DOHH2 (cell line): ENCODE data around the gene MGAT5.

Experiments
- H3F3A ChIP-seq: fragments of 200-600 bp; sonication (generic), shearing (Covaris generic); 2 replicates; pipeline ENCODE4 v1.6.0; 2016; ENCODE audit warnings: antibody characterized with exemption, mild to moderate bottlenecking; ENCODE audit not compliant: control insufficient read depth, insufficient read depth
- H3K27ac ChIP-seq: fragments of 200-600 bp; sonication (generic); 2 replicates; pipeline ENCODE4 v1.5.1; 2014; ENCODE audit warnings: low read depth, mild to moderate bottlenecking, low read length, moderate library complexity
- H3K27me3 ChIP-seq: fragments of 200-600 bp; sonication (generic); 2 replicates; pipeline ENCODE4 v1.6.1; 2014; ENCODE audit warnings: mild to moderate bottlenecking, low read length, mixed read lengths; ENCODE audit not compliant: control insufficient read depth
- H3K36me3 ChIP-seq: fragments of 200-600 bp; sonication (generic); 2 replicates; pipeline ENCODE4 v1.6.1; 2014; ENCODE audit warnings: mild to moderate bottlenecking, low read length, moderate library complexity, mixed read lengths; ENCODE audit not compliant: control insufficient read depth
- H3K4me1 ChIP-seq: fragments of 200-600 bp; sonication (generic); 2 replicates; pipeline ENCODE4 v1.6.1; 2014; ENCODE audit warnings: mild to moderate bottlenecking, low read length, mixed read lengths; ENCODE audit not compliant: control insufficient read depth
- H3K4me2 ChIP-seq: fragments of 200-600 bp; sonication (generic); 2 replicates; pipeline ENCODE4 v1.6.0; 2014; ENCODE audit warnings: mild to moderate bottlenecking, low read length, moderate library complexity
- H3K4me3 ChIP-seq: fragments of 200-600 bp; sonication (generic); 2 replicates; pipeline ENCODE4 v1.5.1; 2014; ENCODE audit warnings: mild to moderate bottlenecking, low read length, mixed read lengths
- H3K79me2 ChIP-seq: fragments of 200-600 bp; sonication (generic); 2 replicates; pipeline ENCODE4 v1.6.1; 2014; ENCODE audit warnings: mild to moderate bottlenecking, low read length, mixed read lengths; ENCODE audit not compliant: control insufficient read depth
- H3K9me2 ChIP-seq: fragments of 200-600 bp; sonication (generic); replicated peaks from 2 replicates; pipeline ENCODE4 v1.6.1; 2014; ENCODE audit warnings: mild to moderate bottlenecking, low read length, mixed read lengths; ENCODE audit not compliant: control insufficient read depth
- H3K9me3 ChIP-seq: fragments of 200-600 bp; sonication (generic); 2 replicates; pipeline ENCODE4 v1.6.1; 2014; ENCODE audit warnings: antibody characterized with exemption, low read length, mixed read lengths; ENCODE audit not compliant: control insufficient read depth, insufficient read depth
- H4K20me1 ChIP-seq: fragments of 200-600 bp; sonication (generic); 2 replicates; pipeline ENCODE4 v1.6.0; 2014; ENCODE audit warnings: low read depth, mild to moderate bottlenecking, antibody characterized with exemption, low read length, moderate library complexity; ENCODE audit not compliant: control insufficient read depth, insufficient read depth
- CTCF ChIP-seq: fragments of 200-600 bp; sonication (generic); IDR thresholded peaks from one replicate; pipeline ENCODE4 v1.5.1; 2014; ENCODE audit warnings: antibody characterized with exemption, mild to moderate bottlenecking, low read depth, low read length; ENCODE audit not compliant: poor library complexity, severe bottlenecking
- EZH2phosphoT487 ChIP-seq: fragments of 200-600 bp; sonication (generic); IDR thresholded peaks from 2 replicates; pipeline ENCODE4 v1.6.1; 2017; ENCODE audit warnings: borderline replicate concordance, mild to moderate bottlenecking, antibody characterized with exemption, low read length, moderate library complexity, mixed read lengths

The MGAT5 gene

GRCh38 chr2:134410831-134411231 lies 157.0 kb downstream of the MGAT5 start:
- peaks cover 35% of the 10 kb centered on the region for H3K4me1 ChIP-seq

GRCh38 chr2:134411279-134411827 lies 157.5 kb downstream of the MGAT5 start:
- H3F3A ChIP-seq, result peaks cover 9% of the 10 kb centered on the region
- TF ChIP-seq EZH2phosphoT487 (no peak), CTCF (no peak)
- peak overlapping the region; percentile 87 for H3K27ac ChIP-seq
- no peaks in the 10 kb centered on the region for H4K20me1 ChIP-seq
- H3K79me2 ChIP-seq, result peaks cover 4% of the 10 kb centered on the region; the same call in 1 of the 2 replicates
- H3K9me3 ChIP-seq, result no peaks in the 10 kb centered on the region
- peaks cover 35% of the 10 kb centered on the region for H3K4me1 ChIP-seq
- no peaks in the 10 kb centered on the region for H3K27me3 ChIP-seq
- peaks cover 47% of the 10 kb centered on the region for H3K36me3 ChIP-seq
- peak overlapping the region; percentile 73 for H3K4me2 ChIP-seq
- H3K9me2 ChIP-seq, result no peaks in the 10 kb centered on the region
- H3K4me3 ChIP-seq, result peak overlapping the region; percentile 54

More at GRCh38 chr2:134410831-134411231, 157.0 kb downstream of the MGAT5 start:
- Histone ChIP-seq H3K4me3 (peak overlapping the region; percentile 54), H3K79me2 (peaks cover 4% of the 10 kb centered on the region; the same call in 1 of the 2 replicates), H4K20me1 (no peaks in the 10 kb centered on the region), H3K36me3 (peaks cover 47% of the 10 kb centered on the region), H3F3A (peaks cover 9% of the 10 kb centered on the region), H3K27ac (peak overlapping the region; percentile 87), H3K27me3 (no peaks in the 10 kb centered on the region), H3K4me2 (peak overlapping the region; percentile 73), H3K9me2 (no peaks in the 10 kb centered on the region), H3K9me3 (no peaks in the 10 kb centered on the region)
- TF ChIP-seq EZH2phosphoT487 (no peak), CTCF (no peak)

GRCh38 chr2:134411828-134412638 lies 158.2 kb downstream of the MGAT5 start:
- Histone ChIP-seq H3K9me3 (no peaks in the 10 kb centered on the region), H3K4me3 (peak overlapping the region; percentile 54), H3F3A (peaks cover 9% of the 10 kb centered on the region), H4K20me1 (no peaks in the 10 kb centered on the region), H3K4me1 (peaks cover 35% of the 10 kb centered on the region), H3K27ac (peak overlapping the region; percentile 87), H3K4me2 (peak overlapping the region; percentile 73), H3K36me3 (peaks cover 47% of the 10 kb centered on the region), H3K79me2 (peaks cover 4% of the 10 kb centered on the region; the same call in 1 of the 2 replicates), H3K27me3 (no peaks in the 10 kb centered on the region), H3K9me2 (no peaks in the 10 kb centered on the region)
- TF ChIP-seq CTCF (peak; percentile 92), EZH2phosphoT487 (no peak)
